Heart right ventricle (tissue), 16 donors: ENCODE data around the gene ZNF532. TPM values are rescaled to one million over a fixed set of nuclear protein-coding genes. Genes with fewer than 3 reads are reported as not detected.

Experiments
- ATAC-seq, 8 donors: fragments of 200-7000 bp; cut with Tn5 transposase; one replicate each; pipeline ENCODE4 v1.9.1; 2020; ENCODE audit warnings: mild to moderate bottlenecking in 8 of 8, moderate library complexity in 8 of 8, moderate number of reproducible peaks in 1 of 8
- DNase-seq, 2 donors: peaks; one replicate each; pipeline ENCODE4 v3.0.0-alpha.2; 2020
- H3K27ac ChIP-seq, 10 donors: fragments of 200-600 bp; sonication (generic) in 2 of 10; one replicate each; pipeline versions ENCODE4 v1.5.0 to v1.8.0; 2020 to 2022; ENCODE audit warnings: mild to moderate bottlenecking in 3 of 10
- H3K27me3 ChIP-seq, 7 donors: fragments of 200-600 bp; one replicate each; pipeline ENCODE4 v1.8.0; 2021 to 2022; ENCODE audit warnings: mild to moderate bottlenecking in 2 of 7
- H3K36me3 ChIP-seq, 9 donors: fragments of 200-600 bp; sonication (generic) in 1 of 9; one replicate each; pipeline versions ENCODE4 v1.5.0 to v1.8.0; 2020 to 2022; ENCODE audit warnings: mild to moderate bottlenecking in 2 of 9
- H3K4me1 ChIP-seq, 9 donors: fragments of 200-600 bp; sonication (generic) in 1 of 9; one replicate each; pipeline versions ENCODE4 v1.5.0 to v1.8.0; 2020 to 2022; ENCODE audit warnings: mild to moderate bottlenecking in 4 of 9
- H3K4me3 ChIP-seq, 10 donors: fragments of 200-600 bp; sonication (generic) in 2 of 10; one replicate each; pipeline versions ENCODE4 v1.5.0 to v1.8.0; 2020 to 2022; ENCODE audit warnings: mild to moderate bottlenecking in 7 of 10, moderate library complexity in 2 of 10
- H3K9me3 ChIP-seq, 11 donors: fragments of 200-600 bp in 10 of 11; sonication (generic) in 2 of 11; one replicate each; pipeline versions ENCODE4 v1.5.0 to v1.8.0; 2013 to 2022; ENCODE audit warnings: mild to moderate bottlenecking in 2 of 11, control low read depth in 1 of 11, moderate library complexity in 1 of 11
- WGBS, 2 donors: extraction: QIAGEN DNeasy Blood & Tissue Kit; methylation state at CpG; one replicate each; pipeline ENCODE4 v1.1.7; 2013; ENCODE audit warnings: inconsistent platforms in 1 of 2; 5-methylcytosine and 5-hydroxymethylcytosine counted together
- intact Hi-C, 10 donors: fragments of 100-400 bp; cut with DNase I; formaldehyde crosslinking; loops; one replicate each; pipeline versions ENCODE4 v1.11.1 to v1.14.2; 2022
- polyA plus RNA-seq, 2 donors: library from polyadenylated mRNA; stranded (reverse); fragments of 200-250 nt; gene quantifications; one replicate each; pipeline ENCODE4 v1.2.3, GENCODE V29; 2013
- total RNA-seq, 10 donors: library from RNA; stranded (reverse); fragmentation: NEBNext Ultra II Directional in 3 of 10; extraction: Animal tissue kit (Norgen Biotek cat#: 25700) in 3 of 10; gene quantifications; one replicate each; pipeline versions ENCODE4 v1.2.1 to v1.2.4, GENCODE V29; 2021 to 2023
- TF ChIP-seq, protein P1 (sequence below), 9 donors: fragments of 200-600 bp; sonication (generic) in 2 of 9; IDR thresholded peaks; one replicate each; pipeline versions ENCODE4 v1.5.0 to v1.8.0; 2021 to 2022; ENCODE audit warnings: antibody characterized with exemption in 9 of 9, mild to moderate bottlenecking in 5 of 9, moderate library complexity in 1 of 9
- donor health status: Arrhythmogenic right ventricular cardiomyopathy.
- donor health status: ischemic (EF 13 %, LVEDD 7.1; RV severe dilation, severe dysfunction).
- donor health status: healthy with polysubstance abuse.
- donor health status: DM: no; HTN: yes; CAD: no.
- donor health status: DM: no; HTN: no; CAD: no.
- donor health status: ischemic (EF 25% LVEDD 6.9; RV normal size, moderate dysfunction).
- donor health status: ischemic (EF 25% LVEDD 5.7; RV mildly dilated, moderate dysfunction).
- donor health status: healthy.
- donor health status: DM: yes; HTN: yes; CAD: no.
- donor health status: Ischemic cardiomyopathy.
- donor health status: ischemic (EF 35%, LVEDD 5.7; RV mildly dilated, moderate dysfunction).
- donor health status: nonischemic (EF 11% LVEDD 7.7; RV severe dilation, severe dysfunction).
- donor health status: DM: yes; HTN: yes; CAD: no.
- donor health status: PGD.
- donor health status: ischemic (EF 29% LVEDD 5.4; RV normal size, mild dysfunction).
- donor health status: nonischemic (EF 23%, LVEDD 6.1; RV moderate dilation, normal function).

The ZNF532 gene
- total and polyA plus RNA-seq, 12 donors = 13.8 to 71.4 (median 64.6) TPM

DNA sequence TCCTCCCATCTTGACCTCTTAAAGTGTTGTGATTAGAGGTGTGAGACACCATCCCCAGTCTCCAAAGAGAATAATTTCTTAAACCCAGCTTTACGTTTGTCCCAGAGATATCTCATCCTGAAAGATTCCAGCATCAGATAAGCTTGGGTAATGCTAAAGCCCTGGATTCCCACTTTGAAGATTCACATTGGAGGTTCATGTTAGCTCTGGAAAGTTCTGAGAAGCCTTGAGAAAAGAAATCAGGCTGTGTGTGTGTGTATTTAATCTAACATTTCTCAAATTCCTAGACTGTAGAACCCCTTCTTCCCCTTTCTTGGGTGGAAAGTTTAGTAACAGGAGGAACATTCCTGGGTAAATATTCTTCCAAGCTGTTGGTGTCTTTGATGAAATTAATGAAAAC, 18.0 kb downstream of the ZNF532 start:
- Histone ChIP-seq H3K4me1 (peaks cover 2 to 59% (median 27%) of the 10 kb centered on the region in 9 donors), H3K36me3 (peaks cover 0 to 85% (median 11%) of the 10 kb centered on the region in 9 donors), H3K4me3 (no peak overlapping the region), H3K27me3 (no peaks in the 10 kb centered on the region), H3K27ac (peak overlapping the region in 2 of 10 donors; percentile 14 to 55), H3K9me3 (no peaks in the 10 kb centered on the region)
- DNase-seq (no peak), ATAC-seq (no peak)
- intact Hi-C loops = no loop called here
- WGBS, 2 donors = 22 to 37% methylated on average over 1 of the region's 1 CpG
- TF ChIP-seq, protein P1, sequence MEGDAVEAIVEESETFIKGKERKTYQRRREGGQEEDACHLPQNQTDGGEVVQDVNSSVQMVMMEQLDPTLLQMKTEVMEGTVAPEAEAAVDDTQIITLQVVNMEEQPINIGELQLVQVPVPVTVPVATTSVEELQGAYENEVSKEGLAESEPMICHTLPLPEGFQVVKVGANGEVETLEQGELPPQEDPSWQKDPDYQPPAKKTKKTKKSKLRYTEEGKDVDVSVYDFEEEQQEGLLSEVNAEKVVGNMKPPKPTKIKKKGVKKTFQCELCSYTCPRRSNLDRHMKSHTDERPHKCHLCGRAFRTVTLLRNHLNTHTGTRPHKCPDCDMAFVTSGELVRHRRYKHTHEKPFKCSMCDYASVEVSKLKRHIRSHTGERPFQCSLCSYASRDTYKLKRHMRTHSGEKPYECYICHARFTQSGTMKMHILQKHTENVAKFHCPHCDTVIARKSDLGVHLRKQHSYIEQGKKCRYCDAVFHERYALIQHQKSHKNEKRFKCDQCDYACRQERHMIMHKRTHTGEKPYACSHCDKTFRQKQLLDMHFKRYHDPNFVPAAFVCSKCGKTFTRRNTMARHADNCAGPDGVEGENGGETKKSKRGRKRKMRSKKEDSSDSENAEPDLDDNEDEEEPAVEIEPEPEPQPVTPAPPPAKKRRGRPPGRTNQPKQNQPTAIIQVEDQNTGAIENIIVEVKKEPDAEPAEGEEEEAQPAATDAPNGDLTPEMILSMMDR (IDR thresholded peaks at IDR 0.05) = no peak

DNA sequence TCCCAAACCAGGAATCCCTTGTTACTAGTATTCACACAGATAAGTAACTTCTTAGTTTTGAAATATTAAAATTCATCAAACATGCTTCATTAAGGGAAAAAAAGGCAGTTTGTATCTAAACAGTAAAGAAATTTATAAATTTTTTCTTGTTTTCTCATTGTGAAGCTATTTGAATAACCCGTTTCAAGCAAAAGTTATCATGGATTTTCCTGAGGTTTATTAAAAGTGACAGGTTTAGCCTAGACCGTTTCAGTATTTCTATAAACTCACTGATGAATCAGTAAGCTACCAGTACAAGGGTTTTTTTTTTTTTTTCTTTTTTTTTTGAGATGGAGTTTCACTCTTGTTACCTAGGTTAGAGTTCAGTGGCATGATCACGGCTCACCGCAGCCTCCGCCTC, 20.0 kb downstream of the ZNF532 start:
- H3K27ac ChIP-seq = peak overlapping the region in 1 of 10 donors; percentile 55
- no peaks in the 10 kb centered on the region for H3K9me3 ChIP-seq
- peaks cover 3 to 66% (median 36%) of the 10 kb centered on the region in 9 donors for H3K4me1 ChIP-seq
- peaks cover 0 to 73% (median 0%) of the 10 kb centered on the region in 9 donors for H3K36me3 ChIP-seq
- no peak for ATAC-seq
- H3K27me3 ChIP-seq = no peaks in the 10 kb centered on the region
- H3K4me3 ChIP-seq = no peak overlapping the region
- TF ChIP-seq, protein P1 (IDR thresholded peaks at IDR 0.05) = no peak
- no peak for DNase-seq
- intact Hi-C loops = no loop called here
- 96 to 97% methylated on average over 5 of the region's 5 CpGs for whole genome bisulfite sequencing, 2 donors

DNA sequence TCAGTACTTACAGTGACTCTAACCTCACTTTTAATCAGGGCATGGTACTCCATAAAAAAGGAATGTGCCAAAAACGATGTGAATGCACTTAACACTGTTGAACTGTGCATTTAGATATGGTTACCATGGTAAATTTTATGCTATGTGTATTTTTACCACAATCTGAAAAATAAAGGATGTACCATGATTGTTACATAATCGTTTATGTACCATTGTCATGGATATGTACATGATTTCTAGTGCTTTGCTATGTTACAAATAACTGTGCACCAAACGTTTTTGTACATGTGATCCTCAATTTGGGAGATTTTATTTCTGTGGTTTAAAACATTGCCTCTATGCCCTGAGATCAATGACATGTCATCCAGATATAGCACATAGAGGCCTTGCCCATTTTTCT, 21.8 kb downstream of the ZNF532 start:
- no peaks in the 10 kb centered on the region for H3K9me3 ChIP-seq
- H3K4me1 ChIP-seq = peaks cover 3 to 61% (median 40%) of the 10 kb centered on the region in 9 donors
- H3K27ac ChIP-seq = peak overlapping the region in 8 of 10 donors; percentile 36 to 93 (median 80)
- peaks cover 0 to 70% (median 0%) of the 10 kb centered on the region in 9 donors for H3K36me3 ChIP-seq
- TF ChIP-seq, protein P1 (IDR thresholded peaks at IDR 0.05) = no peak
- no peak for ATAC-seq
- 68 to 71% methylated on average over 3 of the region's 3 CpGs for WGBS, 2 donors
- no peaks in the 10 kb centered on the region for H3K27me3 ChIP-seq
- intact Hi-C loops = no loop called here
- no peak for DNase-seq
- H3K4me3 ChIP-seq = no peak overlapping the region

DNA sequence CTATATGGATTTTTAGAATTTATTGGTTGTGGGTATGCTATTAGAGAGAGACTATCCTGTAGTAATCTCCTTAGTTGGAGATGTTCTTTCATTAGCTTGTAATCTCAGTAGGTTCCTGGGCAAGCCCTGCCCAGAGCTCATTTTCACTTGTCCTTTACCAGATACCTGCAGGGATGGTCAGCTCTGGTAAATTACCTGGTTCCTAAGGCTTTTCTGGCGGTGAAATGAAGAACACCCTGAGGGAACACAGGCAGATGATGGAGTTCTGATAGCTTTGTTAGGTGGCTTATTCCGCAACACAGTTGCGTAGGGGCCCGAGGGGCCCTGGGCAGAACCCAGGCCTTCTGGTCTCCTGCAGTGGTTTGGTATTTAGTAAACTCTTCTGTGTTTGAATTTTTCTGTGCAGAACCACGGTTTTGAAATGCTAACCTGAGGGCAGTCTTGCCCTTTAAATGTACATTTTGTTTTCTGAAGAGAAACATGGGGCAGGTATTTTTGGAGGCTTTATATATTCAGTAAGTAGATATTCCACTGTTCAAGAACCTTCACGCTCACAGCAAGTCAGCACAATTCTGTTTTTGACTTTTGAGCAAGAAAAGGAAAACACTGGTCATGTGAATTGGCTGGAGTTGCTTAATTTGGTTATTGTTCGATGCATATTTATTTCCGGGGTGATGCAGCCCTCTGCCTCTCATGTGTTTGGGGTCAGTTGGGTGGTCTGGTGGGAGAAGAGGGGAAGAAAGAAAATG, 22.4 kb downstream of the ZNF532 start:
- intact Hi-C loops = no loop called here
- TF ChIP-seq, protein P1 (IDR thresholded peaks at IDR 0.05) = no peak
- H3K27ac ChIP-seq = peak overlapping the region; percentile 48 to 93 (median 76)
- DNase-seq (no peak), ATAC-seq (peak in 6 of 8 donors; percentile 42 to 55 (median 51))
- peak overlapping the region in 6 of 10 donors; percentile 1 to 31 (median 20) for H3K4me3 ChIP-seq
- 56 to 68% methylated on average over 8 of the region's 8 CpGs for WGBS, 2 donors
- H3K9me3 ChIP-seq = no peaks in the 10 kb centered on the region
- peaks cover 3 to 61% (median 43%) of the 10 kb centered on the region in 9 donors for H3K4me1 ChIP-seq
- peaks cover 0 to 64% (median 0%) of the 10 kb centered on the region in 9 donors for H3K36me3 ChIP-seq
- H3K27me3 ChIP-seq = no peaks in the 10 kb centered on the region
